ENCODE data around the gene NCKAP5.

The NCKAP5 gene

GRCh38 chr2:133232556-133232955, 335.7 kb downstream of the NCKAP5 start:
- H3K4me3 ChIP-seq (ENCODE audit: low read depth in 1 of 2, low read length in 1 of 2) = no peak overlapping the region
- no peaks in the 10 kb centered on the region for H3K4me1 ChIP-seq (ENCODE audit: control insufficient read depth in 1 of 2, insufficient read depth in 1 of 2, low read depth in 1 of 2, low read length in 1 of 2)
- no peaks in the 10 kb centered on the region for H3K27me3 ChIP-seq
- no peaks in the 10 kb centered on the region for H3K36me3 ChIP-seq
- H3K27ac ChIP-seq = no peak overlapping the region
- no peak for TF ChIP-seq CTCF (IDR thresholded peaks at IDR 0.05)
- H3K9me3 ChIP-seq = no peaks in the 10 kb centered on the region

GRCh38 chr2:133231264-133231663, 337.0 kb downstream of the NCKAP5 start:
- TF ChIP-seq CTCF (IDR thresholded peaks at IDR 0.05) = no peak
- H3K27ac ChIP-seq = no peak overlapping the region
- no peaks in the 10 kb centered on the region for H3K27me3 ChIP-seq
- H3K9me3 ChIP-seq = no peaks in the 10 kb centered on the region
- no peaks in the 10 kb centered on the region for H3K4me1 ChIP-seq (ENCODE audit: control insufficient read depth in 1 of 2, insufficient read depth in 1 of 2, low read depth in 1 of 2, low read length in 1 of 2)
- H3K4me3 ChIP-seq (ENCODE audit: low read depth in 1 of 2, low read length in 1 of 2) = no peak overlapping the region
- no peaks in the 10 kb centered on the region for H3K36me3 ChIP-seq

GRCh38 chr2:133229974-133230373, 338.3 kb downstream of the NCKAP5 start:
- Histone ChIP-seq H3K4me1 (ENCODE audit: control insufficient read depth in 1 of 2, insufficient read depth in 1 of 2, low read depth in 1 of 2, low read length in 1 of 2) (no peaks in the 10 kb centered on the region), H3K4me3 (ENCODE audit: low read depth in 1 of 2, low read length in 1 of 2) (no peak overlapping the region), H3K36me3 (no peaks in the 10 kb centered on the region), H3K9me3 (no peaks in the 10 kb centered on the region), H3K27me3 (no peaks in the 10 kb centered on the region), H3K27ac (no peak overlapping the region)
- TF ChIP-seq CTCF (IDR thresholded peaks at IDR 0.05) = no peak

GRCh38 chr2:133223226-133223625, 345.0 kb downstream of the NCKAP5 start:
- H3K27ac ChIP-seq = no peak overlapping the region
- no peaks in the 10 kb centered on the region for H3K36me3 ChIP-seq
- no peak overlapping the region for H3K4me3 ChIP-seq (ENCODE audit: low read depth in 1 of 2, low read length in 1 of 2)

GRCh38 chr2:133221398-133221797, 346.9 kb downstream of the NCKAP5 start:
- no peak overlapping the region for H3K4me3 ChIP-seq (ENCODE audit: low read depth in 1 of 2, low read length in 1 of 2)
- H3K9me3 ChIP-seq = no peaks in the 10 kb centered on the region
- H3K36me3 ChIP-seq = no peaks in the 10 kb centered on the region
- H3K27ac ChIP-seq = no peak overlapping the region
- H3K27me3 ChIP-seq = no peaks in the 10 kb centered on the region
- no peaks in the 10 kb centered on the region for H3K4me1 ChIP-seq (ENCODE audit: control insufficient read depth in 1 of 2, insufficient read depth in 1 of 2, low read depth in 1 of 2, low read length in 1 of 2)
- TF ChIP-seq CTCF (IDR thresholded peaks at IDR 0.05) = no peak

More at GRCh38 chr2:133223226-133223625, 345.0 kb downstream of the NCKAP5 start:
- TF ChIP-seq CTCF (IDR thresholded peaks at IDR 0.05) = no peak
- H3K4me1 ChIP-seq (ENCODE audit: control insufficient read depth in 1 of 2, insufficient read depth in 1 of 2, low read depth in 1 of 2, low read length in 1 of 2) = no peaks in the 10 kb centered on the region
- no peaks in the 10 kb centered on the region for H3K9me3 ChIP-seq
- no peaks in the 10 kb centered on the region for H3K27me3 ChIP-seq

- Histone ChIP-seq H3K4me3 (ENCODE audit: low read depth in 1 of 2, low read length in 1 of 2) (no peak overlapping the region), H3K27ac (no peak overlapping the region), H3K4me1 (ENCODE audit: control insufficient read depth in 1 of 2, insufficient read depth in 1 of 2, low read depth in 1 of 2, low read length in 1 of 2) (no peaks in the 10 kb centered on the region), H3K27me3 (no peaks in the 10 kb centered on the region), H3K36me3 (no peaks in the 10 kb centered on the region), H3K9me3 (no peaks in the 10 kb centered on the region)
- no peak for TF ChIP-seq CTCF (IDR thresholded peaks at IDR 0.05)
Observed at GRCh38 chr2:133218204-133218603, 350.1 kb downstream of the NCKAP5 start.
